SH-SY5Y (cell line): ENCODE data around the gene MOB2.

Experiments used
- GATA2 ChIP-seq: IDR thresholded peaks from 2 replicates; pipeline ENCODE4 v1.6.1; 2011; ENCODE audit warnings: mild to moderate bottlenecking, low read depth, low read length
- GATA3 ChIP-seq: IDR thresholded peaks from 2 replicates; pipeline ENCODE4 v1.6.1; 2011; ENCODE audit warnings: low read depth, mild to moderate bottlenecking, low read length, moderate library complexity

Gene MOB2

GRCh38 chr11:1502168-1502953, 15.8 kb upstream of the MOB2 start:
- no peak for TF ChIP-seq GATA2
- TF ChIP-seq GATA3, result no peak

- no peak for TF ChIP-seq GATA3
- TF ChIP-seq GATA2, result no peak
Observed at GRCh38 chr11:1501421-1502167, 15.0 kb upstream of the MOB2 start.

- TF ChIP-seq GATA3, result no peak
- no peak for TF ChIP-seq GATA2
Observed at GRCh38 chr11:1500466-1501420, 14.2 kb upstream of the MOB2 start.

GRCh38 chr11:1499899-1500298, 13.3 kb upstream of the MOB2 start:
- TF ChIP-seq GATA3 (no peak), GATA2 (no peak)

GRCh38 chr11:1499261-1499890, 12.8 kb upstream of the MOB2 start:
- TF ChIP-seq GATA3, result no peak
- TF ChIP-seq GATA2, result no peak

GRCh38 chr11:1498262-1498661, 11.7 kb upstream of the MOB2 start:
- no peak for TF ChIP-seq GATA3
- no peak for TF ChIP-seq GATA2

- no peak for TF ChIP-seq GATA2
- TF ChIP-seq GATA3, result no peak
Observed at GRCh38 chr11:1497600-1497999, 11.0 kb upstream of the MOB2 start.

GRCh38 chr11:1496761-1497095, 10.1 kb upstream of the MOB2 start:
- TF ChIP-seq GATA3 (no peak), GATA2 (no peak)

GRCh38 chr11:1496091-1496760, 9.6 kb upstream of the MOB2 start:
- TF ChIP-seq GATA3 (no peak), GATA2 (no peak)

GRCh38 chr11:1494650-1495049, 8.1 kb upstream of the MOB2 start:
- TF ChIP-seq GATA2 (no peak), GATA3 (no peak)

- TF ChIP-seq GATA3 (no peak), GATA2 (no peak)
Observed at GRCh38 chr11:1493650-1494244, 7.2 kb upstream of the MOB2 start.

GRCh38 chr11:1491379-1491778, 4.8 kb upstream of the MOB2 start:
- no peak for TF ChIP-seq GATA3
- no peak for TF ChIP-seq GATA2

- no peak for TF ChIP-seq GATA3
- TF ChIP-seq GATA2, result no peak
Observed at GRCh38 chr11:1490651-1491050, 4.1 kb upstream of the MOB2 start.

- no peak for TF ChIP-seq GATA2
- no peak for TF ChIP-seq GATA3
Observed at GRCh38 chr11:1488575-1489180, 2.1 kb upstream of the MOB2 start.
